ENCODE measurements around the gene PIK3R3. TPM values are rescaled to one million over a fixed set of nuclear protein-coding genes. Genes with fewer than 3 reads are reported as not detected.

PIK3R3 gene
- total and polyA plus RNA-seq, 9 of the 15 experiments (the other 6 are each of a cell fraction or from before 2014, with no cell fraction given) = 1.4 to 7.7 (median 4.6) TPM

DNA sequence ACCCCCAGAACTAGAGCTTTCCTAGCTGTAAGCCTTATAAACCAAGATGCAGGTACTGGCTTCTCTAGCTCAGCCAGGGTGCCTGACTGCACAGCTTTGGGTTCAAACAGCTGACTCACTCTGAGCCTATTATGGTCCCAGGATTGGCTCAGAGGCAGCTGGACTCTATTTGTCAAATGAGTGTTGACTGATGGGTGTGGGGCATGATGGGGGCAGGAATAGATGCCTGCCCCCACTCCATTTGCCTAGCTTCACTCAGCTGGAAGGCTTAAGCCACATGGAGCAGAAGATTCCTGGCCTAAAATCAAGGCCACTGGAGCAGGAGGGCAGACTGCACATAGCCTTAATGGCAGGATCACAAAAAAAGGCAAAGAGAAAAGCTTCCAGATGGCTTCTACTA is 90.5 kb downstream of the PIK3R3 start:
- Histone ChIP-seq H3K79me2 (ENCODE audit: control insufficient read depth, insufficient read depth, low read length) (no peaks in the 10 kb centered on the region), H3K9ac (ENCODE audit: insufficient read depth in 1 of 2, low read depth in 2 of 2, low read length in 2 of 2) (no peak overlapping the region)
- in situ Hi-C loops (cut with MboI) = no loop called here

More for the DNA sequence above, 90.5 kb downstream of the PIK3R3 start:
- H3K36me3 ChIP-seq (ENCODE audit: control insufficient read depth, insufficient read depth, low read length) = peaks cover 2% of the 10 kb centered on the region; the same call in 1 of the 3 replicates
- FAIRE-seq (no peak), DNase-seq (ENCODE audit: extremely low read depth in 1 of 4, low spot score in 3 of 4) (no peak), ATAC-seq (no peak)
- ChIA-PET POLR2A (interaction anchor here (0.7 to 1.4 kb wide), 3 partner anchors 8 to 90 kb away, joined by 3 to 4 read pairs (median 3); partner anchors contain the start of gene PIK3R3), CTCF (ENCODE audit: low intra/inter-chr PET ratio) (no interaction called here)
- no peaks in the 10 kb centered on the region for H3K9me3 ChIP-seq (replicated peaks; ENCODE audit: control insufficient read depth, insufficient read depth, low read depth, low read length)
- 0 out of 2 replicates have a peak, but pooled peaks cover 5% of the 10 kb centered on the region for H4K20me1 ChIP-seq (replicated peaks; ENCODE audit: control insufficient read depth, insufficient read depth, low read length)
- H3K4me2 ChIP-seq (ENCODE audit: insufficient read depth, low read length) = no peak overlapping the region
- no TSS peak for BruUV-seq (replicated peaks)
- H3K27ac ChIP-seq (ENCODE audit: extremely low read depth, low read depth, low read length) = no peak overlapping the region
- TF ChIP-seq NFE2 (IDR thresholded peaks at IDR 0.05; ENCODE audit: low read depth) = 0 out of 2 replicates have a peak, but pooled peaks have one; percentile 13
- no peak for TF ChIP-seq HDAC1 (IDR thresholded peaks at IDR 0.05)
- no peak for TF ChIP-seq BRF1 (IDR thresholded peaks at IDR 0.05; ENCODE audit: borderline replicate concordance, extremely low read depth, insufficient read length)
- TF ChIP-seq, protein P1, sequence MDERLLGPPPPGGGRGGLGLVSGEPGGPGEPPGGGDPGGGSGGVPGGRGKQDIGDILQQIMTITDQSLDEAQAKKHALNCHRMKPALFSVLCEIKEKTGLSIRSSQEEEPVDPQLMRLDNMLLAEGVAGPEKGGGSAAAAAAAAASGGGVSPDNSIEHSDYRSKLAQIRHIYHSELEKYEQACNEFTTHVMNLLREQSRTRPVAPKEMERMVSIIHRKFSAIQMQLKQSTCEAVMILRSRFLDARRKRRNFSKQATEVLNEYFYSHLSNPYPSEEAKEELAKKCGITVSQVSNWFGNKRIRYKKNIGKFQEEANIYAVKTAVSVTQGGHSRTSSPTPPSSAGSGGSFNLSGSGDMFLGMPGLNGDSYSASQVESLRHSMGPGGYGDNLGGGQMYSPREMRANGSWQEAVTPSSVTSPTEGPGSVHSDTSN (CRISPR knock-in tag; IDR thresholded peaks at IDR 0.05; ENCODE audit: low read depth) = no peak
- TF ChIP-seq, protein P1 (tag; conservative IDR thresholded peaks at IDR 0.05; ENCODE audit: low read depth) = peak; percentile 44; the same call in 1 of the 2 replicates
- no peak for TF ChIP-seq GABPA (tag; conservative IDR thresholded peaks at IDR 0.05; ENCODE audit: low read depth)
- 0 out of 2 replicates have a peak, but pooled peaks have one; percentile 17 for TF ChIP-seq C11orf30 (IDR thresholded peaks at IDR 0.05; ENCODE audit: low read depth)
- no peak for TF ChIP-seq ZNF785 (CRISPR knock-in tag; IDR thresholded peaks at IDR 0.05)
- TF ChIP-seq, protein P2, sequence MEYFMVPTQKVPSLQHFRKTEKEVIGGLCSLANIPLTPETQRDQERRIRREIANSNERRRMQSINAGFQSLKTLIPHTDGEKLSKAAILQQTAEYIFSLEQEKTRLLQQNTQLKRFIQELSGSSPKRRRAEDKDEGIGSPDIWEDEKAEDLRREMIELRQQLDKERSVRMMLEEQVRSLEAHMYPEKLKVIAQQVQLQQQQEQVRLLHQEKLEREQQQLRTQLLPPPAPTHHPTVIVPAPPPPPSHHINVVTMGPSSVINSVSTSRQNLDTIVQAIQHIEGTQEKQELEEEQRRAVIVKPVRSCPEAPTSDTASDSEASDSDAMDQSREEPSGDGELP (CRISPR knock-in tag; IDR thresholded peaks at IDR 0.05; ENCODE audit: borderline replicate concordance) = 0 out of 2 replicates have a peak, but pooled peaks have one; percentile 13
- no peak for TF ChIP-seq ZNF174 (CRISPR knock-in tag; IDR thresholded peaks at IDR 0.05)
- H3K4me3 ChIP-seq = no peak overlapping the region
- H3K9me1 ChIP-seq (ENCODE audit: control insufficient read depth, insufficient read depth, low read length) = no peaks in the 10 kb centered on the region
- no peaks in the 10 kb centered on the region for H3K27me3 ChIP-seq (ENCODE audit: control insufficient read depth in 2 of 2, insufficient read depth in 2 of 2, low read length in 2 of 2)
- intact Hi-C loops (cut with micrococcal nuclease) = no loop called here
- H3K4me1 ChIP-seq (replicated peaks in 1 of 2; ENCODE audit: control insufficient read depth in 2 of 2, insufficient read depth in 2 of 2, low read length in 2 of 2) = peaks cover 0 to 9% of the 10 kb centered on the region in 2 experiments; a peak in 3 of 5 replicates
- no peak overlapping the region for H2AFZ ChIP-seq (ENCODE audit: low read depth, low read length)

Data from K562 (cell line).